GM21576 (cell line): ENCODE results near the gene SCUBE1.

Experiments used
- ATAC-seq: cut with Tn5 transposase; IDR thresholded peaks from one replicate; pipeline ENCODE4 v1.9.1; 2021; ENCODE audit warnings: mild to moderate bottlenecking, moderate library complexity; ENCODE audit not compliant: unreplicated experiment

SCUBE1 gene

GRCh38 chr22:43240614-43241013 lies 102.6 kb downstream of the SCUBE1 start:
- no peak for ATAC-seq

GRCh38 chr22:43239956-43240355 lies 103.2 kb downstream of the SCUBE1 start:
- ATAC-seq: no peak

GRCh38 chr22:43239193-43239780 lies 103.9 kb downstream of the SCUBE1 start:
- ATAC-seq: no peak

GRCh38 chr22:43238526-43239006 lies 104.6 kb downstream of the SCUBE1 start:
- ATAC-seq: no peak

- ATAC-seq: no peak
Observed at GRCh38 chr22:43237280-43237679, 105.9 kb downstream of the SCUBE1 start.

GRCh38 chr22:43236411-43237166 lies 106.6 kb downstream of the SCUBE1 start:
- ATAC-seq: no peak

- no peak for ATAC-seq
Observed at GRCh38 chr22:43235445-43236409, 107.4 kb downstream of the SCUBE1 start.

GRCh38 chr22:43234264-43234988 lies 108.7 kb downstream of the SCUBE1 start:
- ATAC-seq: no peak

- no peak for ATAC-seq
Observed at GRCh38 chr22:43233529-43233928, 109.6 kb downstream of the SCUBE1 start.

GRCh38 chr22:43232445-43232844 lies 110.7 kb downstream of the SCUBE1 start:
- ATAC-seq: no peak

- ATAC-seq: no peak
Observed at GRCh38 chr22:43231724-43232034, 111.5 kb downstream of the SCUBE1 start.

GRCh38 chr22:43230971-43231723 lies 112.0 kb downstream of the SCUBE1 start:
- no peak for ATAC-seq

GRCh38 chr22:43230571-43230970 lies 112.6 kb downstream of the SCUBE1 start:
- no peak for ATAC-seq

GRCh38 chr22:43228863-43229262 lies 114.3 kb downstream of the SCUBE1 start:
- ATAC-seq: no peak

- no peak for ATAC-seq
Observed at GRCh38 chr22:43228330-43228729, 114.8 kb downstream of the SCUBE1 start.

- ATAC-seq: no peak
Observed at GRCh38 chr22:43227239-43227630, 115.9 kb downstream of the SCUBE1 start.

GRCh38 chr22:43226377-43227238 lies 116.6 kb downstream of the SCUBE1 start:
- ATAC-seq: no peak

GRCh38 chr22:43225609-43226008 lies 117.6 kb downstream of the SCUBE1 start:
- no peak for ATAC-seq

- ATAC-seq: no peak
Observed at GRCh38 chr22:43222987-43223386, 120.2 kb downstream of the SCUBE1 start.
